Activated naive CD8-positive, alpha-beta T cell (primary cell): ENCODE results near the gene SEH1L.
"Not testable (repeated sequence)": the region's sequence is repeated elsewhere in the genome, so short reads cannot be mapped to it uniquely, and the experiment has no call there.

Source experiments
- H3K27ac Mint-ChIP-seq: one replicate; pipeline ENCODE4 v1.8.0; 2021; ENCODE audit warnings: mixed read lengths
- H3K27me3 Mint-ChIP-seq: one replicate; pipeline ENCODE4 v1.8.0; 2021; ENCODE audit warnings: mixed read lengths
- H3K36me3 Mint-ChIP-seq: one replicate; pipeline ENCODE4 v1.8.0; 2021; ENCODE audit warnings: mixed read lengths
- H3K4me1 Mint-ChIP-seq: one replicate; pipeline ENCODE4 v1.8.0; 2021; ENCODE audit warnings: low read depth, mixed read lengths
- H3K4me3 Mint-ChIP-seq: one replicate; pipeline ENCODE4 v1.8.0; 2021; ENCODE audit warnings: mild to moderate bottlenecking, mixed read lengths
- H3K9me3 Mint-ChIP-seq: one replicate; pipeline ENCODE4 v1.8.0; 2021; ENCODE audit warnings: low read depth, mixed read lengths

SEH1L gene, protein sequence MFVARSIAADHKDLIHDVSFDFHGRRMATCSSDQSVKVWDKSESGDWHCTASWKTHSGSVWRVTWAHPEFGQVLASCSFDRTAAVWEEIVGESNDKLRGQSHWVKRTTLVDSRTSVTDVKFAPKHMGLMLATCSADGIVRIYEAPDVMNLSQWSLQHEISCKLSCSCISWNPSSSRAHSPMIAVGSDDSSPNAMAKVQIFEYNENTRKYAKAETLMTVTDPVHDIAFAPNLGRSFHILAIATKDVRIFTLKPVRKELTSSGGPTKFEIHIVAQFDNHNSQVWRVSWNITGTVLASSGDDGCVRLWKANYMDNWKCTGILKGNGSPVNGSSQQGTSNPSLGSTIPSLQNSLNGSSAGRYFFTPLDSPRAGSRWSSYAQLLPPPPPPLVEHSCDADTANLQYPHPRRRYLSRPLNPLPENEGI

DNA sequence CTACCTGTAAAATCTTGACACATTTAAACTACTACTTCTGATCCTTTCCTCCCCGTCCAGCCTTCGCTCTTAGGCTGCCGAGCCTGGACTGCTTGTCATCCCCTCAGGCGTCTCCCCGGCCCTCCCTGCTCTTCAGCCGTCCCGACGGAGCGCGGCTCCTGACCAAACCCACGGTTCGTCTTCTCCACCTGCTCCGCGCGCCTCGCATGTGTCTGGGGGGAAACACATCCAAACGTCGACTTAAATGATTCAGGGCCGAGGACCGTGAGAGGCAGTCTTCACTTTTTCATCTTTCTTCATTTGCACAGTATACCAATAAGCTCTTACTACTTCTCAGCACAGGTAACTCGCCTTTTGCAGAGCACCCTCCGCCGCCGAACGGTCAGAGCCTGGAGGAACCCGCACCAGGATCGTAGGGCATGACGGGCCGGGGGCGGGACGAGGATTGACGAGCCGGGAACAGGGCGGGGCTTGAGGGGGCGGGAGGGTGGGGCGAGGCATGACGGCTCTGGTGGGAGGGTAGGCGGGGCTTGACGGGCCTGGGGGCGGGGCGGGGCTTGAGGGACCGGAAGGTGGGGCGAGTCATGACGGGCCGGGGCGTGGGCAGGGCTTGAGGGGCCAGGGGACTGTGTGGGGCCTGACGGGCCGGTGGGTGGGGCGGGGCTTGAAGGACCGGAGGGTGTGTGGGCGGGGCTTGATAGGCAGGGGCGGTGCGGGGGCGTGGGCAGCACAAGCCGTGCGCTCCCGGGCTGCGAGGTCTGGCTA, at the start of gene SEH1L:
Gene SEH1L (plus strand): TSS at position 727 of the 765 bp plus-strand sequence. CDS start 111 bp downstream, outside the sequence.
- H3K36me3 Mint-ChIP-seq, result peaks cover 3% of the 10 kb centered on the region
- peak within 1 kb of the TSS; percentile 99 for H3K4me3 Mint-ChIP-seq
- no peaks in the 10 kb centered on the region for H3K9me3 Mint-ChIP-seq
- peaks cover 41% of the 10 kb centered on the region for H3K4me1 Mint-ChIP-seq
- H3K27ac Mint-ChIP-seq, result peak within 1 kb of the TSS; percentile 100
- H3K27me3 Mint-ChIP-seq, result no peaks in the 10 kb centered on the region

- H3K4me3 Mint-ChIP-seq, H3K27me3 Mint-ChIP-seq, H3K9me3 Mint-ChIP-seq, H3K27ac Mint-ChIP-seq, H3K36me3 Mint-ChIP-seq, H3K4me1 Mint-ChIP-seq: not testable (repeated sequence)
Observed at GRCh38 chr18:12901208-12901607, 46.6 kb upstream of the SEH1L start.

DNA sequence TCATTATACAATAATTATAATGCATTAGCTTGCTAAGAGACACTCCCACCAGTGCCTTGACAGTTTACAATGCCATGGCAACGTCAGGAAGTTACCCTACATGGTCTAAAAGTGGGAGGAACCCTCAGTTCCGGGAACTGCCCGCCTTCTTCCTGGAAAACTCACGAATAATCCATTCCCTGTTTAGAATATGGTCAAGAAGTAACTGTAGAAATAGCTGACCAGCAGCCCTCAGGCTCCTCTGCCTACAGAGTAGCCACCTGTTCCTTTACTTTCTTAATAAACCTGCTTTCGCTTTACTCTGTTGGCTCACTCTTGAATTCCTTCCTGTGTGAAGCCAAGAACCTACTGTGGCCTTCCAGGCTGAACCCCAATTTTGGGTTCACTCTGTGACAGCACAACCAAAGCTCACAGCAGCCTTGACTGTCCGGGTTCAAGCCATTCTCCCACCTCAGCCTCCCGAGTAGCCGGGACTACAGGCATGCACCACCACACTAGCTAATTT, 43.7 kb upstream of the SEH1L start:
- Mint-ChIP-seq H3K9me3 (no peaks in the 10 kb centered on the region), H3K27ac (peak overlapping the region; percentile 85), H3K36me3 (no peaks in the 10 kb centered on the region), H3K4me3 (peak overlapping the region; percentile 53), H3K27me3 (no peaks in the 10 kb centered on the region), H3K4me1 (peaks cover 6% of the 10 kb centered on the region)

DNA sequence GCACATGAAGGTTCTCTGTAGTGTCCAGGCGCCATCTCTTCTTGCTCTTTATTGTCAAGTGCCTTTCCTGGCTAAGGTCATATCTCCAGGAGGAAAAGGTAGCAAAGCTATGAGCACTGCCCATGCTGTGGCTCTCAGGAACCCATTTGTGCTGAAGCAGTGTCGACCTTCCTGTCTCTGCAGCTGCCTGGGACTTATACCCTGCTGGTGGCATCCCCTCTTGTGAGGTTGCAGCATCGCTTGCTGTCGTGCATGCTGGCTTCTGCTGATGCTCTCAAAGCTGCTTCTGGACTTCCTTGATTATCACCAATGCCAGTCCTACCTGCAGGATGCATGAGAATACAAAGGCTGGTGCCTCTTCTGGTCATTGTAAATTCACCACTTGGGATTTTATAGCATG, 41.7 kb upstream of the SEH1L start:
- H3K9me3 Mint-ChIP-seq, result no peaks in the 10 kb centered on the region
- no peaks in the 10 kb centered on the region for H3K36me3 Mint-ChIP-seq
- peaks cover 9% of the 10 kb centered on the region for H3K4me1 Mint-ChIP-seq
- no peaks in the 10 kb centered on the region for H3K27me3 Mint-ChIP-seq
- H3K4me3 Mint-ChIP-seq, result no peak overlapping the region
- H3K27ac Mint-ChIP-seq, result no peak overlapping the region

- Mint-ChIP-seq H3K27me3 (no peaks in the 10 kb centered on the region), H3K36me3 (no peaks in the 10 kb centered on the region), H3K27ac (no peak overlapping the region), H3K4me3 (no peak overlapping the region), H3K4me1 (peaks cover 9% of the 10 kb centered on the region), H3K9me3 (no peaks in the 10 kb centered on the region)
Observed at GRCh38 chr18:12906773-12907172, 41.0 kb upstream of the SEH1L start.

GRCh38 chr18:12907258-12907925, 40.4 kb upstream of the SEH1L start:
- no peaks in the 10 kb centered on the region for H3K27me3 Mint-ChIP-seq
- no peaks in the 10 kb centered on the region for H3K9me3 Mint-ChIP-seq
- H3K27ac Mint-ChIP-seq, result no peak overlapping the region
- H3K36me3 Mint-ChIP-seq, result no peaks in the 10 kb centered on the region
- no peak overlapping the region for H3K4me3 Mint-ChIP-seq
- peaks cover 9% of the 10 kb centered on the region for H3K4me1 Mint-ChIP-seq

DNA sequence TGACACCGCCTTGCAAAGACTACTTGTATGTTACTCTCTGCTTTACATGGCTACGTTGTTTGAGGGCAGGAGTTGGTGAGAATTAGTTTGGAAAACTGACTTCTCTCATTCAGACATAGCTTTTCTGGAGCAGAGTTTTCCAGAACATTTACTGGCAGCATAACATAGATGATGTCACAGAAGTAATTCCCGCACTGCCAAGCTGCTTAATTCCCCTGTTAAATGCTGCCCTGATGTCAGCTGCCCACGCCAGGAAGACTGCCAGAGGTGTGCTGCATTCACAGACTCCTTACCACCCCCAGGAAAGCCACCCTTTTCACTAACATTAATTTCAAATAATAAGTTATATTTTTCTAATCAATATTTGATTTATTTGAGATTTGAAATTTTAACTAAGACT, 39.1 kb upstream of the SEH1L start:
- Mint-ChIP-seq H3K4me3 (no peak overlapping the region), H3K36me3 (peaks cover 5% of the 10 kb centered on the region), H3K27me3 (no peaks in the 10 kb centered on the region), H3K4me1 (peaks cover 10% of the 10 kb centered on the region), H3K9me3 (peaks cover 10% of the 10 kb centered on the region), H3K27ac (no peak overlapping the region)

- H3K27ac Mint-ChIP-seq, result peak overlapping the region; percentile 46
- no peaks in the 10 kb centered on the region for H3K27me3 Mint-ChIP-seq
- H3K4me3 Mint-ChIP-seq, result peak overlapping the region; percentile 60
- H3K36me3 Mint-ChIP-seq, result peaks cover 7% of the 10 kb centered on the region
- H3K9me3 Mint-ChIP-seq, result peaks cover 13% of the 10 kb centered on the region
- H3K4me1 Mint-ChIP-seq, result peaks cover 4% of the 10 kb centered on the region
Observed at GRCh38 chr18:12911025-12911928, 36.5 kb upstream of the SEH1L start.

DNA sequence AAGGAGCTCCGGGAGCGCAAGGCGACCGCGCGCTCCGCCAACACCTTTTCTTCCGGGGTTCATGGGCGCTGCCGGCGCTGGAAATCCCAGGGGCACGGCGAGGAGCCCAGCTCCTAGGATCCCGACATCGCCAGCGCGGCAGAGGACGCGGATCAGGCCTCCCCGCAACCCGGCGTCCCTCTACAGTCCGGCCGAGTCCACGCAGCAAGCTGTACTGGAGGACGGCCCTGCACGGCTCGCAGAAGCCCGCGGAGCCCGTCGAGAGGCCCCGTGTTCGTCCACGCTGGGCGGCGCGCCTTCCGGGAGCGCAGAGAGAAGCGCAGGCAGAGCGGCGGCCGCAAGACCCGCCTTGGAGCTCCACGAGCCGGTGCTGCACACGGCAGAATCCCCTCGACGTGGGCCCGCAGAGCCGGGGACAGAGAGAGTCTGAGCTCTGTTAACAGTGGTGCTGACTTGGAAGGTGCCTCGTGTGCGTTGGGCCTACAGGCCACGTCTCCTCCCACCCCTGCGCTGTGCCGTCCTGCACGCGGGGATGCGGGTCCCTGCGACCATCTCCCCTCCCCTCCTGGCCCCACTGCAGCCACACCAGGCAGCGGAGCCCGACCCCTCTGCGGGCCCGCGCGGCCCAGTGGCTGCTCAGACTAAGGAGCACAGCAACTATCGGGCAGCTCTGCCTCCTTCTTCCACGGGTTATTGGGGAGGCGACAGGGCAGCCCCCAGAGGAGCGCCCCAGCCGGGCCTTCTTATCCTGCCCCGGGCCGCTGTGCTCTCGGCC, 35.7 kb upstream of the SEH1L start:
- H3K27ac Mint-ChIP-seq, result no peak overlapping the region
- peaks cover 4% of the 10 kb centered on the region for H3K4me1 Mint-ChIP-seq
- H3K9me3 Mint-ChIP-seq, result peaks cover 13% of the 10 kb centered on the region
- peaks cover 7% of the 10 kb centered on the region for H3K36me3 Mint-ChIP-seq
- H3K27me3 Mint-ChIP-seq, result no peaks in the 10 kb centered on the region
- H3K4me3 Mint-ChIP-seq, result no peak overlapping the region

- H3K36me3 Mint-ChIP-seq, result no peaks in the 10 kb centered on the region
- H3K4me1 Mint-ChIP-seq, result peaks cover 8% of the 10 kb centered on the region
- no peak overlapping the region for H3K4me3 Mint-ChIP-seq
- H3K9me3 Mint-ChIP-seq, result no peaks in the 10 kb centered on the region
- H3K27me3 Mint-ChIP-seq, result no peaks in the 10 kb centered on the region
- no peak overlapping the region for H3K27ac Mint-ChIP-seq
Observed at GRCh38 chr18:12921178-12921577, 26.6 kb upstream of the SEH1L start.

- Mint-ChIP-seq H3K36me3 (no peaks in the 10 kb centered on the region), H3K9me3 (no peaks in the 10 kb centered on the region), H3K27ac (no peak overlapping the region), H3K4me3 (no peak overlapping the region), H3K27me3 (no peaks in the 10 kb centered on the region), H3K4me1 (peaks cover 8% of the 10 kb centered on the region)
Observed at GRCh38 chr18:12922266-12922665, 25.5 kb upstream of the SEH1L start.

DNA sequence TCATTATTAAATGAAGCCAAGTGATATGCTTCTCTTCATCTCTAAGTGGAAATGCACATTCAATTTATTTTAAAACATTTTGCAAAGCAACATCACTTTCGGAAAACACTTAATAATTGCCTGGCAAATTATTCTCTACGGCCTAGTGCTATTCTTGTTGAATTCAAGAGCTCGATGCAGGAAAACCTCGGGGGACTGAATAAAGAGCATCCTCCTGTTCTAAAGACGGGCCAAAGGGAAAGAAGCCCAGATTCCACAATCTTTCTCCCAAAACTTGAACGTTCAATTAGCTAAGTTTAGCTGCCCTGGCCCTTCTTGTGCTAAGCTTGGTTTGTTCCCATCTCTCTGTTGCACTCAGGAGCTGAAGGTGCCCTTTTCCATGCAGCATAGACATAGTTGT, 23.2 kb upstream of the SEH1L start:
- Mint-ChIP-seq H3K27me3 (no peaks in the 10 kb centered on the region), H3K27ac (no peak overlapping the region), H3K4me3 (no peak overlapping the region), H3K36me3 (no peaks in the 10 kb centered on the region), H3K4me1 (peaks cover 8% of the 10 kb centered on the region), H3K9me3 (no peaks in the 10 kb centered on the region)

GRCh38 chr18:12928206-12928605, 19.6 kb upstream of the SEH1L start:
- Mint-ChIP-seq H3K27ac (no peak overlapping the region), H3K4me3 (no peak overlapping the region), H3K9me3 (no peaks in the 10 kb centered on the region), H3K36me3 (no peaks in the 10 kb centered on the region), H3K4me1 (no peaks in the 10 kb centered on the region), H3K27me3 (no peaks in the 10 kb centered on the region)
